ENCODE results near the gene DAAM1.

Gene DAAM1

GRCh38 chr14:59208224-59208814 lies 19.9 kb downstream of the DAAM1 start:
- H2AK5ac ChIP-seq (ENCODE audit: low read depth, low read length), result no peak overlapping the region
- H4K91ac ChIP-seq (ENCODE audit: low read depth, low read length, poor library complexity), result no peak overlapping the region
- H3K4me3 ChIP-seq (ENCODE audit: low read length in 2 of 2), result no peak overlapping the region
- no peaks in the 10 kb centered on the region for H3K79me1 ChIP-seq (ENCODE audit: low read depth, low read length)
- H3K27me3 ChIP-seq (ENCODE audit: control insufficient read depth in 3 of 3, insufficient read depth in 3 of 3, low read depth in 1 of 3, low read length in 3 of 3), result no peaks in the 10 kb centered on the region
- H2BK120ac ChIP-seq (ENCODE audit: low read depth, low read length), result no peak overlapping the region
- H2BK12ac ChIP-seq (ENCODE audit: low read length), result no peak overlapping the region
- no peaks in the 10 kb centered on the region for H3K36me3 ChIP-seq (replicated peaks in 1 of 2; ENCODE audit: control insufficient read depth in 2 of 2, insufficient read depth in 2 of 2, low read length in 2 of 2)
- no peak overlapping the region for H3K18ac ChIP-seq (ENCODE audit: low read length)
- no peak overlapping the region for H3K23ac ChIP-seq (ENCODE audit: low read depth, low read length, poor library complexity)
- no peak overlapping the region for H3K9ac ChIP-seq (ENCODE audit: low read depth, low read length, poor library complexity)
- no CpG with 5 or more reads among the region's 6 CpGs for WGBS, 2 donors (ENCODE audit: extremely low coverage in 2 of 2, insufficient read length in 2 of 2, insufficient replicate concordance in 1 of 2)
- no peak overlapping the region for H2BK15ac ChIP-seq (ENCODE audit: low read length)
- H2BK5ac ChIP-seq (ENCODE audit: low read length), result no peak overlapping the region
- H3K9me3 ChIP-seq (replicated peaks in 1 of 2; ENCODE audit: control insufficient read depth in 2 of 2, insufficient read depth in 1 of 2, low read depth in 1 of 2, low read length in 2 of 2), result no peaks in the 10 kb centered on the region
- no peak overlapping the region for H4K8ac ChIP-seq (ENCODE audit: low read depth, low read length)
- no peak overlapping the region for H3K4ac ChIP-seq (ENCODE audit: low read length)
- DNase-seq (ENCODE audit: low spot score), result no peak
- H3K4me2 ChIP-seq (ENCODE audit: insufficient read depth, low read length, poor library complexity, severe bottlenecking), result no peak overlapping the region
- no peak overlapping the region for H3K27ac ChIP-seq (replicated peaks; ENCODE audit: low read length)
- no peak overlapping the region for H2AFZ ChIP-seq (ENCODE audit: low read length)
- no peak overlapping the region for H3K14ac ChIP-seq (ENCODE audit: low read length)
- peaks cover 4 to 7% of the 10 kb centered on the region in 2 donors for H3K4me1 ChIP-seq (ENCODE audit: control insufficient read depth in 2 of 2, insufficient read depth in 1 of 2, low read depth in 1 of 2, low read length in 2 of 2)

DNA sequence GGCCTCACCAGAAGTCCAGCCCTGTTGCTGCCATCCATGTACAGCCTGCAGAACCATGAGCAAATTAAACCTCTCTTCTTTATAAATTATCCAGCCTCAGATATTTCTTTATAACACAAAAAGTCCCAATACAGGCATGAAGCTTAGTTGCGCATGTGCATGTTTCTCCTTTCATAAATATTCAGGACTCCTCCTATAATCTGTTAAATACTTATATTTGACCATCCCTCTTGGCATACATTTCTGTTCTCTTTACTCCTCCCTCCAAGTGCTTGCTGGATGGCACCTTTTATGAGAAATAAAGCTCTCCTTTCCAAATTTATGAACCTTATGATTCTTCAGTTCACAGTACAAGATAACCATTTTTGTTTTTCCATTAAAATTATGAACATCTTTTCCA lies 20.5 kb downstream of the DAAM1 start:
- Histone ChIP-seq H3K79me1 (ENCODE audit: low read depth, low read length) (no peaks in the 10 kb centered on the region), H2AFZ (ENCODE audit: low read length) (no peak overlapping the region), H3K4me3 (ENCODE audit: low read length in 2 of 2) (no peak overlapping the region), H3K27me3 (ENCODE audit: control insufficient read depth in 3 of 3, insufficient read depth in 3 of 3, low read depth in 1 of 3, low read length in 3 of 3) (no peaks in the 10 kb centered on the region), H2BK5ac (ENCODE audit: low read length) (no peak overlapping the region), H3K9me3 (replicated peaks in 1 of 2; ENCODE audit: control insufficient read depth in 2 of 2, insufficient read depth in 1 of 2, low read depth in 1 of 2, low read length in 2 of 2) (no peaks in the 10 kb centered on the region), H2AK5ac (ENCODE audit: low read depth, low read length) (no peak overlapping the region), H3K27ac (replicated peaks; ENCODE audit: low read length) (no peak overlapping the region), H3K4me2 (ENCODE audit: insufficient read depth, low read length, poor library complexity, severe bottlenecking) (no peak overlapping the region), H3K18ac (ENCODE audit: low read length) (no peak overlapping the region), H2BK12ac (ENCODE audit: low read length) (no peak overlapping the region), H3K9ac (ENCODE audit: low read depth, low read length, poor library complexity) (no peak overlapping the region), H3K4me1 (ENCODE audit: control insufficient read depth in 2 of 2, insufficient read depth in 1 of 2, low read depth in 1 of 2, low read length in 2 of 2) (peaks cover 4 to 7% of the 10 kb centered on the region in 2 donors), H3K36me3 (replicated peaks in 1 of 2; ENCODE audit: control insufficient read depth in 2 of 2, insufficient read depth in 2 of 2, low read length in 2 of 2) (no peaks in the 10 kb centered on the region), H3K4ac (ENCODE audit: low read length) (no peak overlapping the region), H3K14ac (ENCODE audit: low read length) (no peak overlapping the region), H4K91ac (ENCODE audit: low read depth, low read length, poor library complexity) (no peak overlapping the region), H2BK15ac (ENCODE audit: low read length) (no peak overlapping the region), H4K8ac (ENCODE audit: low read depth, low read length) (no peak overlapping the region), H3K23ac (ENCODE audit: low read depth, low read length, poor library complexity) (no peak overlapping the region), H2BK120ac (ENCODE audit: low read depth, low read length) (no peak overlapping the region)
- DNase-seq (ENCODE audit: low spot score), result no peak
- no CpG with 5 or more reads among the region's 1 CpG for WGBS, 2 donors (ENCODE audit: extremely low coverage in 2 of 2, insufficient read length in 2 of 2, insufficient replicate concordance in 1 of 2)

GRCh38 chr14:59210621-59211020 lies 22.2 kb downstream of the DAAM1 start:
- Histone ChIP-seq H2BK120ac (ENCODE audit: low read depth, low read length) (no peak overlapping the region), H3K9ac (ENCODE audit: low read depth, low read length, poor library complexity) (no peak overlapping the region), H4K91ac (ENCODE audit: low read depth, low read length, poor library complexity) (no peak overlapping the region), H2BK15ac (ENCODE audit: low read length) (no peak overlapping the region), H3K36me3 (replicated peaks in 1 of 2; ENCODE audit: control insufficient read depth in 2 of 2, insufficient read depth in 2 of 2, low read length in 2 of 2) (no peaks in the 10 kb centered on the region), H3K9me3 (replicated peaks in 1 of 2; ENCODE audit: control insufficient read depth in 2 of 2, insufficient read depth in 1 of 2, low read depth in 1 of 2, low read length in 2 of 2) (no peaks in the 10 kb centered on the region), H3K27ac (replicated peaks; ENCODE audit: low read length) (no peak overlapping the region), H3K4me3 (ENCODE audit: low read length in 2 of 2) (no peak overlapping the region), H3K27me3 (ENCODE audit: control insufficient read depth in 3 of 3, insufficient read depth in 3 of 3, low read depth in 1 of 3, low read length in 3 of 3) (no peaks in the 10 kb centered on the region), H3K18ac (ENCODE audit: low read length) (no peak overlapping the region), H3K4ac (ENCODE audit: low read length) (no peak overlapping the region), H3K79me1 (ENCODE audit: low read depth, low read length) (peaks cover 2% of the 10 kb centered on the region), H2AFZ (ENCODE audit: low read length) (no peak overlapping the region), H3K23ac (ENCODE audit: low read depth, low read length, poor library complexity) (no peak overlapping the region), H3K14ac (ENCODE audit: low read length) (no peak overlapping the region), H2BK12ac (ENCODE audit: low read length) (no peak overlapping the region), H2AK5ac (ENCODE audit: low read depth, low read length) (no peak overlapping the region), H4K8ac (ENCODE audit: low read depth, low read length) (no peak overlapping the region), H3K4me2 (ENCODE audit: insufficient read depth, low read length, poor library complexity, severe bottlenecking) (no peak overlapping the region), H3K4me1 (ENCODE audit: control insufficient read depth in 2 of 2, insufficient read depth in 1 of 2, low read depth in 1 of 2, low read length in 2 of 2) (peaks cover 4 to 7% of the 10 kb centered on the region in 2 donors), H2BK5ac (ENCODE audit: low read length) (no peak overlapping the region)
- no peak for DNase-seq (ENCODE audit: low spot score)

- H2BK12ac ChIP-seq (ENCODE audit: low read length), result no peak overlapping the region
- WGBS, 2 donors (ENCODE audit: extremely low coverage in 2 of 2, insufficient read length in 2 of 2, insufficient replicate concordance in 1 of 2), result no CpG with 5 or more reads among the region's 7 CpGs
- H4K8ac ChIP-seq (ENCODE audit: low read depth, low read length), result no peak overlapping the region
- H3K79me1 ChIP-seq (ENCODE audit: low read depth, low read length), result peaks cover 2% of the 10 kb centered on the region
- no peak overlapping the region for H4K91ac ChIP-seq (ENCODE audit: low read depth, low read length, poor library complexity)
- H2BK5ac ChIP-seq (ENCODE audit: low read length), result no peak overlapping the region
- no peak overlapping the region for H3K4me3 ChIP-seq (ENCODE audit: low read length in 2 of 2)
- H3K27ac ChIP-seq (replicated peaks; ENCODE audit: low read length), result no peak overlapping the region
- H3K4me1 ChIP-seq (ENCODE audit: control insufficient read depth in 2 of 2, insufficient read depth in 1 of 2, low read depth in 1 of 2, low read length in 2 of 2), result peaks cover 4 to 7% of the 10 kb centered on the region in 2 donors
- no peak overlapping the region for H2AK5ac ChIP-seq (ENCODE audit: low read depth, low read length)
- no peak overlapping the region for H3K18ac ChIP-seq (ENCODE audit: low read length)
- H3K27me3 ChIP-seq (ENCODE audit: control insufficient read depth in 3 of 3, insufficient read depth in 3 of 3, low read depth in 1 of 3, low read length in 3 of 3), result no peaks in the 10 kb centered on the region
- no peak for DNase-seq (ENCODE audit: low spot score)
- H3K9me3 ChIP-seq (replicated peaks in 1 of 2; ENCODE audit: control insufficient read depth in 2 of 2, insufficient read depth in 1 of 2, low read depth in 1 of 2, low read length in 2 of 2), result no peaks in the 10 kb centered on the region
- no peak overlapping the region for H2BK120ac ChIP-seq (ENCODE audit: low read depth, low read length)
- no peak overlapping the region for H3K23ac ChIP-seq (ENCODE audit: low read depth, low read length, poor library complexity)
- no peak overlapping the region for H2AFZ ChIP-seq (ENCODE audit: low read length)
- no peaks in the 10 kb centered on the region for H3K36me3 ChIP-seq (replicated peaks in 1 of 2; ENCODE audit: control insufficient read depth in 2 of 2, insufficient read depth in 2 of 2, low read length in 2 of 2)
- H3K4ac ChIP-seq (ENCODE audit: low read length), result no peak overlapping the region
- H3K4me2 ChIP-seq (ENCODE audit: insufficient read depth, low read length, poor library complexity, severe bottlenecking), result no peak overlapping the region
- H3K9ac ChIP-seq (ENCODE audit: low read depth, low read length, poor library complexity), result no peak overlapping the region
- no peak overlapping the region for H2BK15ac ChIP-seq (ENCODE audit: low read length)
- H3K14ac ChIP-seq (ENCODE audit: low read length), result no peak overlapping the region
Measured at GRCh38 chr14:59213368-59214315, 25.2 kb downstream of the DAAM1 start.
